ENCODE measurements around the gene SIK3. TPM values are rescaled to one million over a fixed set of nuclear protein-coding genes. Genes with fewer than 3 reads are reported as not detected.
"Not testable (repeated sequence)": the region's sequence is repeated elsewhere in the genome, so short reads cannot be mapped to it uniquely, and the experiment has no call there.

The SIK3 gene
- total RNA-seq, 1 experiment from 2014 or later, result 31.4 TPM

GRCh38 chr11:117143390-117143789, 45.2 kb upstream of the SIK3 start:
- peak overlapping the region; percentile 2 for H3K56ac ChIP-seq (ENCODE audit: insufficient read length, low read depth, low read length)
- WGBS (ENCODE audit: extremely low coverage, insufficient read length, low lambda C conversion rate), result no CpG with 5 or more reads among the region's 5 CpGs
- H4K91ac ChIP-seq (ENCODE audit: insufficient read length, low read depth, low read length), result no peak overlapping the region
- no peak overlapping the region for H2AFZ ChIP-seq (ENCODE audit: low read length)
- H3K14ac ChIP-seq (ENCODE audit: insufficient read depth, low read length), result peak overlapping the region; percentile 61; the same call in 1 of the 2 replicates
- H2BK120ac ChIP-seq (ENCODE audit: low read depth, low read length, poor library complexity, severe bottlenecking), result no peak overlapping the region
- peaks cover 9% of the 10 kb centered on the region for H3K27me3 Mint-ChIP-seq (ENCODE audit: low read depth)
- H3K36me3 Mint-ChIP-seq (ENCODE audit: insufficient read depth in 1 of 3, low read depth in 3 of 3), result peaks cover 22 to 36% (median 35%) of the 10 kb centered on the region in 3 experiments; a peak in 6 of 7 replicates
- H3K27ac Mint-ChIP-seq, result peak overlapping the region; percentile 87 to 97 (median 94); a peak in 5 of 7 replicates
- no peak overlapping the region for H2BK5ac ChIP-seq (ENCODE audit: insufficient read length, low read length)
- H4K20me1 ChIP-seq (ENCODE audit: control insufficient read depth, insufficient read depth, insufficient read length), result no peaks in the 10 kb centered on the region
- H2AK5ac ChIP-seq (ENCODE audit: insufficient read length, low read length), result no peak overlapping the region
- peak overlapping the region; percentile 56 for H3K9ac ChIP-seq (ENCODE audit: extremely low read depth, insufficient read length, low read length)
- TF ChIP-seq CTCF (conservative IDR thresholded peaks at IDR 0.05), result no peak
- no peak overlapping the region for H2BK20ac ChIP-seq (ENCODE audit: low read depth, low read length, poor library complexity, severe bottlenecking)
- no peak overlapping the region for H3K4ac ChIP-seq (ENCODE audit: low read depth, low read length)
- peak overlapping the region; percentile 91 to 95 for H3K4me3 Mint-ChIP-seq
- H4K5ac ChIP-seq (ENCODE audit: insufficient read length, low read depth, low read length), result no peak overlapping the region
- H4K8ac ChIP-seq (replicated peaks; ENCODE audit: insufficient read length, low read depth, low read length), result no peak overlapping the region
- no peak overlapping the region for H3K18ac ChIP-seq (ENCODE audit: insufficient read length, low read depth, low read length)
- H2BK15ac ChIP-seq (ENCODE audit: low read depth, low read length), result no peak overlapping the region
- H3K79me2 ChIP-seq (ENCODE audit: insufficient read depth, low read length), result peaks cover 37% of the 10 kb centered on the region
- H2BK12ac ChIP-seq (ENCODE audit: insufficient read length, low read depth, low read length), result no peak overlapping the region
- peaks cover 30 to 43% of the 10 kb centered on the region in 2 experiments for H3K4me1 Mint-ChIP-seq
- peak overlapping the region; percentile 84 for H3K4me2 ChIP-seq (ENCODE audit: insufficient read depth, insufficient read length, low read length)
- H3K4me1 ChIP-seq (ENCODE audit: insufficient read depth, low read length), result no peaks in the 10 kb centered on the region; the same call in 1 of the 2 replicates
- no peaks in the 10 kb centered on the region for H3K9me3 ChIP-seq (ENCODE audit: control insufficient read depth, low read depth, low read length)
- H3K9me3 Mint-ChIP-seq, result no peaks in the 10 kb centered on the region; a peak in 2 of 5 replicates
- H3T11ph ChIP-seq (ENCODE audit: low read length), result no peak overlapping the region
- no peaks in the 10 kb centered on the region for H3K27me3 ChIP-seq (ENCODE audit: insufficient read depth, low read length)
- no peak overlapping the region for H3K27ac ChIP-seq (ENCODE audit: insufficient read length, low read depth, low read length)
- no peaks in the 10 kb centered on the region for H3K79me1 ChIP-seq (ENCODE audit: insufficient read depth, low read depth, low read length, poor library complexity, severe bottlenecking)
- no peak for DNase-seq
- peaks cover 15% of the 10 kb centered on the region for H3K23me2 ChIP-seq (ENCODE audit: insufficient read length, low read depth, low read length, poor library complexity, severe bottlenecking)
- no peak overlapping the region for H3K23ac ChIP-seq (ENCODE audit: insufficient read length, low read depth, low read length)

- H3K36me3 Mint-ChIP-seq (ENCODE audit: insufficient read depth in 1 of 3, low read depth in 3 of 3); H3K18ac ChIP-seq (ENCODE audit: insufficient read length, low read depth, low read length); H3K27ac ChIP-seq (ENCODE audit: insufficient read length, low read depth, low read length); H3K4ac ChIP-seq (ENCODE audit: low read depth, low read length); H4K8ac ChIP-seq (replicated peaks; ENCODE audit: insufficient read length, low read depth, low read length); H2BK20ac ChIP-seq (ENCODE audit: low read depth, low read length, poor library complexity, severe bottlenecking); H3K9me3 ChIP-seq (ENCODE audit: control insufficient read depth, low read depth, low read length); H3K23ac ChIP-seq (ENCODE audit: insufficient read length, low read depth, low read length); H2AFZ ChIP-seq (ENCODE audit: low read length); H3K4me1 ChIP-seq (ENCODE audit: insufficient read depth, low read length); H4K91ac ChIP-seq (ENCODE audit: insufficient read length, low read depth, low read length); DNase-seq; H2BK12ac ChIP-seq (ENCODE audit: insufficient read length, low read depth, low read length); H3K9me3 Mint-ChIP-seq; H3K56ac ChIP-seq (ENCODE audit: insufficient read length, low read depth, low read length); H2BK5ac ChIP-seq (ENCODE audit: insufficient read length, low read length); H3K4me2 ChIP-seq (ENCODE audit: insufficient read depth, insufficient read length, low read length); H2BK120ac ChIP-seq (ENCODE audit: low read depth, low read length, poor library complexity, severe bottlenecking); H3K79me1 ChIP-seq (ENCODE audit: insufficient read depth, low read depth, low read length, poor library complexity, severe bottlenecking); H3K79me2 ChIP-seq (ENCODE audit: insufficient read depth, low read length); H3T11ph ChIP-seq (ENCODE audit: low read length); H3K27me3 Mint-ChIP-seq (ENCODE audit: low read depth); H3K4me1 Mint-ChIP-seq; H4K5ac ChIP-seq (ENCODE audit: insufficient read length, low read depth, low read length); H2BK15ac ChIP-seq (ENCODE audit: low read depth, low read length); H2AK5ac ChIP-seq (ENCODE audit: insufficient read length, low read length); H3K14ac ChIP-seq (ENCODE audit: insufficient read depth, low read length); H4K20me1 ChIP-seq (ENCODE audit: control insufficient read depth, insufficient read depth, insufficient read length); H3K27me3 ChIP-seq (ENCODE audit: insufficient read depth, low read length); H3K9ac ChIP-seq (ENCODE audit: extremely low read depth, insufficient read length, low read length); H3K23me2 ChIP-seq (ENCODE audit: insufficient read length, low read depth, low read length, poor library complexity, severe bottlenecking); H3K4me3 Mint-ChIP-seq; H3K27ac Mint-ChIP-seq: not testable (repeated sequence)
- WGBS (ENCODE audit: extremely low coverage, insufficient read length, low lambda C conversion rate), result no CpG with 5 or more reads among the region's 15 CpGs
Observed at GRCh38 chr11:117137223-117138086, 39.2 kb upstream of the SIK3 start.
